Aorta (tissue), 5 donors: ENCODE measurements around the gene ETV1. TPM values are rescaled to one million over a fixed set of nuclear protein-coding genes. Genes with fewer than 3 reads are reported as not detected.

Source experiments
- ATAC-seq: fragments of 200-7000 bp; cut with Tn5 transposase; one replicate; pipeline ENCODE4 v1.9.1; 2022; ENCODE audit warnings: moderate library complexity; ENCODE audit not compliant: low FRiP score
- DNase-seq, 2 donors: peaks; one replicate each; pipeline ENCODE4 v3.0.0-alpha.2; 2020
- H3K27ac ChIP-seq, 2 donors: one replicate each; pipeline ENCODE4 v1.5.1; 2013; ENCODE audit warnings: low read length in 2 of 2, mild to moderate bottlenecking in 2 of 2, moderate library complexity in 2 of 2, control low read depth in 1 of 2, inconsistent platforms in 1 of 2, low read depth in 1 of 2
- H3K27me3 ChIP-seq, 2 donors: one replicate each; pipeline ENCODE4 v1.6.1; 2013; ENCODE audit warnings: control low read depth in 1 of 2, low read length in 1 of 2, mild to moderate bottlenecking in 1 of 2, moderate library complexity in 1 of 2; ENCODE audit not compliant: insufficient read depth in 2 of 2, control insufficient read depth in 1 of 2
- H3K36me3 ChIP-seq, 2 donors: one replicate each; pipeline ENCODE4 v1.6.1; 2013; ENCODE audit warnings: control low read depth in 1 of 2, low read length in 1 of 2, mild to moderate bottlenecking in 1 of 2; ENCODE audit not compliant: insufficient read depth in 2 of 2, control insufficient read depth in 1 of 2
- H3K4me1 ChIP-seq, 2 donors: one replicate each; pipeline ENCODE4 v1.6.1; 2013; ENCODE audit warnings: low read length in 2 of 2, control low read depth in 1 of 2, mild to moderate bottlenecking in 1 of 2, moderate library complexity in 1 of 2; ENCODE audit not compliant: insufficient read depth in 2 of 2, control insufficient read depth in 1 of 2
- H3K4me3 ChIP-seq, 2 donors: one replicate each; pipeline ENCODE4 v1.5.1; 2013; ENCODE audit warnings: low read length in 2 of 2, control low read depth in 1 of 2, mild to moderate bottlenecking in 1 of 2
- H3K9me3 ChIP-seq: one replicate; pipeline ENCODE4 v1.6.1; 2013; ENCODE audit warnings: mild to moderate bottlenecking, low read length; ENCODE audit not compliant: control insufficient read depth
- WGBS, 2 donors: extraction: QIAGEN DNeasy Blood & Tissue Kit; methylation state at CpG; one replicate each; pipeline ENCODE4 v1.1.7; 2013; 5-methylcytosine and 5-hydroxymethylcytosine counted together
- intact Hi-C, 2 donors: fragments of 100-400 bp; cut with DNase I; formaldehyde crosslinking; loops; one replicate each; pipeline versions ENCODE4 v1.14.2 to v1.15.0; 2022
- polyA plus RNA-seq, 2 donors: library from polyadenylated mRNA; stranded (reverse); fragments of 200-250 nt; gene quantifications; one replicate each; pipeline ENCODE4 v1.2.3, GENCODE V29; 2013
- total RNA-seq, 2 donors: library from RNA; stranded (reverse); fragmentation: NEBNext Ultra II Directional; extraction: Animal tissue kit (Norgen Biotek cat#: 25700); gene quantifications; one replicate each; pipeline ENCODE4 v1.2.1, GENCODE V29; 2021
- donor health status: healthy with polysubstance abuse.
- donor health status: Bipolar disorder and iron deficiency.
- donor health status: DM: no; HTN: no; CAD: no.
- donor health status: DM: no; HTN: no; CAD: no.
- donor health status: DM: yes; HTN: yes; CAD: no.

The ETV1 gene
- total and polyA plus RNA-seq, 4 donors, result 6.5 to 15.1 (median 8.4) TPM

GRCh38 chr7:13952921-13953320 is 36.5 kb downstream of the ETV1 start:
- no peaks in the 10 kb centered on the region for H3K9me3 ChIP-seq
- H3K27me3 ChIP-seq, result no peaks in the 10 kb centered on the region
- intact Hi-C loops, result no loop called here
- peaks cover 0 to 4% of the 10 kb centered on the region in 2 donors for H3K4me1 ChIP-seq
- no peaks in the 10 kb centered on the region for H3K36me3 ChIP-seq
- no peak for ATAC-seq
- H3K4me3 ChIP-seq, result no peak overlapping the region
- H3K27ac ChIP-seq, result no peak overlapping the region
- 35 to 44% methylated on average over 2 of the region's 2 CpGs for WGBS, 2 donors
- DNase-seq, result no peak

- Histone ChIP-seq H3K4me1 (peaks cover 0 to 4% of the 10 kb centered on the region in 2 donors), H3K4me3 (no peak overlapping the region), H3K36me3 (no peaks in the 10 kb centered on the region), H3K27ac (no peak overlapping the region), H3K9me3 (no peaks in the 10 kb centered on the region), H3K27me3 (no peaks in the 10 kb centered on the region)
- WGBS, 2 donors, result 75 to 79% methylated on average over 4 of the region's 4 CpGs
- ATAC-seq (no peak), DNase-seq (no peak)
- intact Hi-C loops, result loop anchor here in 1 of 2 donors (5.0 kb wide), 1 partner anchor 88 kb away; no protein-coding TSS in a partner anchor
These were observed 39.5 kb downstream of the ETV1 start for GRCh38 chr7:13949939-13950338.

GRCh38 chr7:13949445-13949844 is 40.0 kb downstream of the ETV1 start:
- no peak for DNase-seq
- Histone ChIP-seq H3K4me1 (peaks cover 0 to under 1% of the 10 kb centered on the region in 2 donors), H3K36me3 (no peaks in the 10 kb centered on the region), H3K27ac (no peak overlapping the region), H3K27me3 (no peaks in the 10 kb centered on the region), H3K9me3 (no peaks in the 10 kb centered on the region), H3K4me3 (no peak overlapping the region)
- ATAC-seq, result no peak
- intact Hi-C loops, result loop anchor here in 1 of 2 donors (5.0 kb wide), 1 partner anchor 87 kb away; no protein-coding TSS in a partner anchor
- WGBS, 2 donors, result 90 to 94% methylated on average over 2 of the region's 2 CpGs

GRCh38 chr7:13948019-13948801 is 41.3 kb downstream of the ETV1 start:
- Histone ChIP-seq H3K4me3 (no peak overlapping the region), H3K36me3 (no peaks in the 10 kb centered on the region), H3K9me3 (peaks cover 2% of the 10 kb centered on the region), H3K27me3 (no peaks in the 10 kb centered on the region), H3K4me1 (no peaks in the 10 kb centered on the region), H3K27ac (no peak overlapping the region)
- 57 to 63% methylated on average over 9 of the region's 9 CpGs for WGBS, 2 donors
- no peak for ATAC-seq
- intact Hi-C loops, result loop anchor here in 1 of 2 donors (5.0 kb wide), 1 partner anchor 86 kb away; no protein-coding TSS in a partner anchor
- DNase-seq, result no peak

- no peak for DNase-seq
- H3K4me3 ChIP-seq, result no peak overlapping the region
- intact Hi-C loops, result loop anchor here in 1 of 2 donors (5.0 kb wide), 1 partner anchor 85 kb away; no protein-coding TSS in a partner anchor
- no peak for ATAC-seq
- 90 to 93% methylated on average over 1 of the region's 1 CpG for WGBS, 2 donors
- H3K36me3 ChIP-seq, result no peaks in the 10 kb centered on the region
- H3K4me1 ChIP-seq, result no peaks in the 10 kb centered on the region
- H3K27ac ChIP-seq, result no peak overlapping the region
- H3K9me3 ChIP-seq, result peaks cover 2% of the 10 kb centered on the region
- H3K27me3 ChIP-seq, result no peaks in the 10 kb centered on the region
These were observed 41.9 kb downstream of the ETV1 start for GRCh38 chr7:13947535-13947934.

- no peak for ATAC-seq
- Histone ChIP-seq H3K4me3 (no peak overlapping the region), H3K9me3 (peaks cover 2% of the 10 kb centered on the region), H3K4me1 (no peaks in the 10 kb centered on the region), H3K36me3 (no peaks in the 10 kb centered on the region), H3K27ac (no peak overlapping the region), H3K27me3 (no peaks in the 10 kb centered on the region)
- WGBS, 2 donors, result 45 to 47% methylated on average over 1 of the region's 1 CpG
- intact Hi-C loops, result loop anchor here in 1 of 2 donors (5.0 kb wide), 1 partner anchor 84 kb away; no protein-coding TSS in a partner anchor
- DNase-seq, result no peak
These were observed 43.3 kb downstream of the ETV1 start for GRCh38 chr7:13946181-13946580.

GRCh38 chr7:13945670-13946069 is 43.8 kb downstream of the ETV1 start:
- H3K27ac ChIP-seq, result no peak overlapping the region
- H3K27me3 ChIP-seq, result no peaks in the 10 kb centered on the region
- intact Hi-C loops, result loop anchor here in 1 of 2 donors (5.0 kb wide), 1 partner anchor 83 kb away; no protein-coding TSS in a partner anchor
- DNase-seq (no peak), ATAC-seq (no peak)
- peaks cover 2% of the 10 kb centered on the region for H3K9me3 ChIP-seq
- no peaks in the 10 kb centered on the region for H3K36me3 ChIP-seq
- no peak overlapping the region for H3K4me3 ChIP-seq
- H3K4me1 ChIP-seq, result no peaks in the 10 kb centered on the region
- WGBS, 2 donors, result 63 to 64% methylated on average over 7 of the region's 7 CpGs

- H3K4me1 ChIP-seq, result peaks cover 0 to 3% of the 10 kb centered on the region in 2 donors
- intact Hi-C loops, result no loop called here
- no peak overlapping the region for H3K4me3 ChIP-seq
- no peak for DNase-seq
- ATAC-seq, result no peak
- peak overlapping the region in 1 of 2 donors; percentile 30 for H3K27ac ChIP-seq
- H3K36me3 ChIP-seq, result no peaks in the 10 kb centered on the region
- H3K9me3 ChIP-seq, result no peaks in the 10 kb centered on the region
- 23 to 26% methylated on average over 5 of the region's 5 CpGs for WGBS, 2 donors
- no peaks in the 10 kb centered on the region for H3K27me3 ChIP-seq
These were observed 55.9 kb downstream of the ETV1 start for GRCh38 chr7:13933536-13933935.

GRCh38 chr7:13933091-13933490 is 56.4 kb downstream of the ETV1 start:
- intact Hi-C loops, result no loop called here
- H3K4me1 ChIP-seq, result peaks cover 0 to 3% of the 10 kb centered on the region in 2 donors
- H3K4me3 ChIP-seq, result peak overlapping the region in 1 of 2 donors; percentile 10
- H3K27me3 ChIP-seq, result no peaks in the 10 kb centered on the region
- no peak overlapping the region for H3K27ac ChIP-seq
- DNase-seq (no peak), ATAC-seq (no peak)
- 4 to 5% methylated on average over 3 of the region's 3 CpGs for WGBS, 2 donors
- no peaks in the 10 kb centered on the region for H3K9me3 ChIP-seq
- H3K36me3 ChIP-seq, result no peaks in the 10 kb centered on the region
